A549 treated with DMSO at 1 μM for 4 hours (cell line): ENCODE data around the gene NFILZ. TPM values are rescaled to one million over a fixed set of nuclear protein-coding genes. Genes with fewer than 3 reads are reported as not detected.

Experiments used
- total RNA-seq: library from RNA; stranded (reverse); fragments of 200-300 nt; extraction: Qiagen RNA extraction; gene quantifications from 5 replicates; pipeline ENCODE4 v1.2.3, GENCODE V29; 2022; ENCODE audit warnings: low read depth

Gene NFILZ, protein sequence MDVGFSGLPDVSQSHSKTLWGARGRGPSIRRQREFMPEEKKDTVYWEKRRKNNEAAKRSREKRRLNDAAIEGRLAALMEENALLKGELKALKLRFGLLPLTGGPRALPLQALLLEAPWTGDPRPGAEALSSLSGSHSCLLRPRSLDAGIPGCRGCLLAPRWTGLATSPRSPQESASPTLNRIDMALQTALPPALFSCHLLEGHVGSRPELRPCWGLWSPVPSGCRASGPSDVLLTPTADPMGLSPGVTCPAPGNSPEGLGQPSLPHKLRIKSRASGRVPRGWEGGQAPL
- total RNA-seq = not detected in 5 replicates

DNA sequence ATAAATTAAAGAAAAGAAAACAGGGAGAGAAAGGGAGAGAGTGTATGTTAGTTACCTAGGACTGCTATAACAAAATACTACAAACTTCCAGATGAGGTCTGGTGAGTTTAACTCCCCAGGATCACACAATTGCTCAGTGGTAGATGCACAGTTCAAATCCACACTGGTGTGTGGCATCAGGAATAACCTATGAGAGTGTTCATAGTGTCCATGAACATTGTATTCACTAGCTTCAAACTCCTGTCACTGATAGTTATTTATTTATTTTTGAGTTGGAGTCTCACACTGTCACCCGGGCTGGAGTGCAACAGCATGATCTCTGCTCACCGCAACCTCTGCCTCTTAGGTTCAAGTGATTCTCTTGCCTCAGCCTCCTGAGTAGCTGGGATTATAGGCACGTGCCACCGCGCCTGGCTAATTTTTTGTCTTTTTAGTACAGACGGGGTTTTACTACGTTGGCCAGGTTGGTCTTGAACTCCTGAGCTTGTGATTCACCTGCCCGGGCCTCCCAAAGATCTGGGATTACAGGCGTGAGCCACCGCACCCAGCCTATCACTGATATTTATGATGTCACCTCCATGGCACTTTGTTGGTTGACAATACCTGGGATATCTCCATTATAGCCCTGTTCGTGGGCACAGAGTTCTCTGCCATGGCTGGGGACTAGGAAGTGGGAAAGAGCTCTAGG, at the start of gene NFILZ:
Gene NFILZ (plus strand): TSS at position 638 of the 688 bp plus-strand sequence. CDS start 46,133 bp downstream, outside the sequence.

DNA sequence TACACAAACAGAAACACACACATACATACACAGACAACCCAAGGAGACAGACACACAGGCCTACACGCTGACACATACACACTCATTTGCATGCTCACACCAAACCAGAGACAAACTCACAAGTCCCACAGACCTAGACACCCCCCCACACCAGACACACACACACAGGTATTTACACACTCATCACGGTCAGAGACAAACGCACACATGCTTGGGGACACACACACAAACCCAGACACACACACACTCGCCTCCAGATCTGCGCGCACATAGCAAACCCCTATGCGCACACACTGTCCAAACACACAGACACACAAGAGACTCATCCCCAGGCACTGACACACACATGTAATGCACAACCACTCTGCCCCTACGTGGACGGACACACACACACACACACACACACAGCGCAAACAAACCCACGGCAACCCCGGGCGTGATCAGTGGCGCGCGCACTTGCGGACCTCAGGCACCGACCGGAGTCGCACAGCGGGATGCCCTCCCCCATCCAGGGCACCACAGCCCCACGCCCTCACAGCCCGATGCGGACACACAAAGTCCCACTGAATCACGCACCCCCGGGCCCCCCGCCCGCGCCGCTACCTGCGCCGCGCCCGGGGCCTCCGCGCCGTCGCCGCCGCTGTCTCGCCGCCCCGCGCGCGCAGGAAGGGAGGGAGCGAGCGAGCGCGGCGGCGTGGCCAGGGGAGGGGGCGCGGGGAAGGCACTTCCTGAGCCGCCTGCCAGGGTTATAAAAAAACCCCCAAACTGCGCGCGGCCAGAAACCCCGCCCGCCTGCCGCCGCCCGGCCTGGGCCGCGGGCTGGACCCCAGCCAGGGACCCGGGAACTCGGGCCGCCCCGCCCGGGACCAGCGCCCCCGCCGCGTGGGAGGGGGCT, 20.1 kb upstream of the NFILZ start, which contains the start of gene ADAMTS10:
Gene ADAMTS10 (minus strand): TSS at position 675 of the 895 bp plus-strand sequence. CDS start 5,005 bp downstream, outside the sequence.

Other genes with a start within 250 kb of the NFILZ start
- gene RAB11B, start 240.3 kb upstream of the NFILZ start, total RNA-seq = 74.0 to 98.5 TPM (median 81.5 TPM) in 5 replicates
- 13.2 to 17.9 TPM (median 16.4 TPM) in 5 replicates for gene MARCHF2, start 217.3 kb upstream of the NFILZ start, total RNA-seq
- gene HNRNPM, start 185.7 kb upstream of the NFILZ start, total RNA-seq = 231 to 250 TPM (median 235 TPM) in 5 replicates
- gene PRAM1, start 128.0 kb upstream of the NFILZ start, total RNA-seq = 0.13 to 0.24 TPM (median 0.14 TPM) in 4 of 5 replicates, not detected in the other
- gene ZNF414, start 116.5 kb upstream of the NFILZ start, total RNA-seq = 14.1 to 21.3 TPM (median 18.4 TPM) in 5 replicates
- gene MYO1F, start 53.2 kb upstream of the NFILZ start, total RNA-seq = 0.22 to 0.35 TPM (median 0.28 TPM) in 5 replicates
- gene ADAMTS10, start 19.9 kb upstream of the NFILZ start, total RNA-seq = 13.7 to 19.0 TPM (median 17.6 TPM) in 5 replicates
- not detected in 5 replicates for gene ACTL9, start 68.2 kb downstream of the NFILZ start, total RNA-seq
- gene OR2Z1, start 91.0 kb downstream of the NFILZ start, total RNA-seq = not detected in 5 replicates
- gene ZNF558, start 201.7 kb downstream of the NFILZ start, total RNA-seq = 6.6 to 8.9 TPM (median 7.8 TPM) in 5 replicates
- gene MBD3L1, start 201.7 kb downstream of the NFILZ start, total RNA-seq = not detected in 5 replicates